H1 (cell line): ENCODE measurements around the gene NXPH2. TPM values are rescaled to one million over a fixed set of nuclear protein-coding genes. Genes with fewer than 3 reads are reported as not detected.

Source experiments
- CTCF ChIA-PET: fragments of 300-600 bp; sonication (Branson Sonifier 250); formaldehyde crosslinking; loops from one replicate; lab custom pipeline; 2021; ENCODE audit not compliant: partially characterized antibody; lab: Charles Lee
- POLR2A ChIA-PET: fragments of 300-600 bp; sonication (Branson Sonifier 250); formaldehyde crosslinking; loops from one replicate; lab custom pipeline; 2021; ENCODE audit warnings: inconsistent platforms; ENCODE audit not compliant: partially characterized antibody; lab: Charles Lee
- DNase-seq, 2 experiments: peaks; one replicate each; pipeline versions ENCODE4 v3.0.0 to v3.0.0-alpha.2; 2010 to 2022; ENCODE audit warnings: low spot score in 2 of 2, low read depth in 1 of 2, mixed read lengths in 1 of 2
- FAIRE-seq: peaks from 2 replicates; lab custom pipeline; 2011; peaks lifted over from hg19 to GRCh38; lab: Jason Lieb, UNC
- H2AFZ ChIP-seq: 2 replicates; pipeline ENCODE4 v1.8.1; 2012; ENCODE audit warnings: low read length, inconsistent platforms
- H2AK5ac ChIP-seq: 2 replicates; pipeline ENCODE4 v1.6.1; 2013; ENCODE audit warnings: low read depth, low read length
- H2BK120ac ChIP-seq: replicated peaks from 2 replicates; pipeline ENCODE3; 2013; ENCODE audit warnings: low read depth, low read length, inconsistent platforms
- H2BK12ac ChIP-seq: 2 replicates; pipeline ENCODE4 v1.6.1; 2013; ENCODE audit warnings: low read depth, low read length
- H2BK15ac ChIP-seq: 2 replicates; pipeline ENCODE4 v1.6.1; 2013; ENCODE audit warnings: low read length
- H2BK20ac ChIP-seq: 2 replicates; pipeline ENCODE4 v1.6.1; 2013; ENCODE audit warnings: low read length
- H2BK5ac ChIP-seq: 2 replicates; pipeline ENCODE4 v1.6.1; 2013; ENCODE audit warnings: low read depth, low read length
- H3K14ac ChIP-seq: 2 replicates; pipeline ENCODE4 v1.6.1; 2013; ENCODE audit warnings: inconsistent platforms; ENCODE audit not compliant: insufficient read length
- H3K18ac ChIP-seq: 2 replicates; pipeline ENCODE4 v1.6.1; 2013; ENCODE audit warnings: low read length; ENCODE audit errors: extremely low read depth
- H3K23ac ChIP-seq: 2 replicates; pipeline ENCODE4 v1.6.1; 2013; ENCODE audit warnings: inconsistent platforms; ENCODE audit not compliant: insufficient read length
- H3K23me2 ChIP-seq: 2 replicates; pipeline ENCODE4 v1.6.1; 2013; ENCODE audit warnings: low read depth, low read length
- H3K27ac ChIP-seq: 2 replicates; pipeline ENCODE4 v1.6.1; 2011; ENCODE audit warnings: low read depth, low read length, inconsistent platforms
- H3K27me3 ChIP-seq, 4 experiments: replicated peaks in 1 of 4; 1 replicate in 1 of 4; 2 replicates in 3 of 4; pipeline versions ENCODE4 v1.6.1 to v1.8.1; 2011 to 2013; ENCODE audit warnings: low read length in 3 of 4, mild to moderate bottlenecking in 3 of 4, inconsistent platforms in 2 of 4, mixed read lengths in 2 of 4, moderate library complexity in 1 of 4; ENCODE audit not compliant: control insufficient read depth in 3 of 4, insufficient read depth in 3 of 4; ENCODE audit errors: extremely low read depth in 1 of 4
- H3K36me3 ChIP-seq, 4 experiments: 2 replicates each; pipeline versions ENCODE4 v1.6.1 to v1.8.1; 2011 to 2013; ENCODE audit warnings: mild to moderate bottlenecking in 4 of 4, low read length in 3 of 4, moderate library complexity in 2 of 4, control low read depth in 1 of 4, inconsistent platforms in 1 of 4; ENCODE audit not compliant: insufficient read depth in 4 of 4, control insufficient read depth in 2 of 4
- H3K4ac ChIP-seq: replicated peaks from 2 replicates; pipeline ENCODE3; 2013; ENCODE audit warnings: low read length, low read depth, mixed read lengths, inconsistent platforms; ENCODE audit not compliant: insufficient read length
- H3K4me1 ChIP-seq, 4 experiments: replicated peaks in 1 of 4; 1 replicate in 1 of 4; 2 replicates in 3 of 4; pipeline versions ENCODE4 v1.6.1 to v1.8.1; 2011 to 2013; ENCODE audit warnings: low read length in 3 of 4, inconsistent platforms in 2 of 4, mixed read lengths in 1 of 4; ENCODE audit not compliant: insufficient read depth in 4 of 4, control insufficient read depth in 3 of 4
- H3K4me2 ChIP-seq, 2 experiments: 2 replicates each; pipeline versions ENCODE4 v1.6.1 to v1.8.1; 2011 to 2013; ENCODE audit warnings: low read depth in 2 of 2, low read length in 2 of 2, control low read depth in 1 of 2, inconsistent platforms in 1 of 2, mild to moderate bottlenecking in 1 of 2; ENCODE audit not compliant: insufficient read depth in 1 of 2
- H3K4me3 ChIP-seq, 4 experiments: fragments of 200-600, 300-600 bp in 1 of 4; sonication (generic), shearing (Covaris generic), sonication (Bioruptor Twin) in 1 of 4; 2 replicates each; pipeline versions ENCODE4 v1.5.1 to v1.8.1; 2011 to 2016; ENCODE audit warnings: low read length in 4 of 4, low read depth in 3 of 4, control low read depth in 2 of 4, inconsistent platforms in 2 of 4, mild to moderate bottlenecking in 2 of 4, mixed read lengths in 1 of 4, moderate library complexity in 1 of 4; ENCODE audit not compliant: insufficient read depth in 2 of 4; ENCODE audit errors: extremely low read depth in 1 of 4
- H3K56ac ChIP-seq: replicated peaks from 2 replicates; pipeline ENCODE3; 2013; ENCODE audit warnings: low read depth, mild to moderate bottlenecking, mixed read lengths, low read length, inconsistent platforms; ENCODE audit not compliant: insufficient read length
- H3K79me1 ChIP-seq: 2 replicates; pipeline ENCODE4 v1.6.1; 2013; ENCODE audit warnings: low read depth, low read length, control low read depth
- H3K79me2 ChIP-seq, 2 experiments: 2 replicates each; pipeline versions ENCODE4 v1.6.1 to v1.8.1; 2012 to 2013; ENCODE audit warnings: low read length in 2 of 2, mild to moderate bottlenecking in 2 of 2, inconsistent platforms in 1 of 2; ENCODE audit not compliant: insufficient read depth in 2 of 2, control insufficient read depth in 1 of 2
- H3K9ac ChIP-seq, 4 experiments: replicated peaks in 1 of 4; 1 replicate in 1 of 4; 2 replicates in 3 of 4; pipeline versions ENCODE4 v1.6.1 to v1.8.1; 2011 to 2013; ENCODE audit warnings: low read depth in 3 of 4, low read length in 3 of 4, control low read depth in 2 of 4, mild to moderate bottlenecking in 2 of 4, moderate library complexity in 2 of 4, inconsistent platforms in 1 of 4; ENCODE audit errors: extremely low read depth in 1 of 4
- H3K9me3 ChIP-seq, 2 experiments: 2 replicates each; pipeline versions ENCODE4 v1.6.1 to v1.8.1; 2012 to 2013; ENCODE audit warnings: mild to moderate bottlenecking in 2 of 2, moderate library complexity in 2 of 2, control low read depth in 1 of 2, inconsistent platforms in 1 of 2, low read depth in 1 of 2, low read length in 1 of 2, mixed read lengths in 1 of 2; ENCODE audit not compliant: insufficient read depth in 2 of 2
- H4K20me1 ChIP-seq, 2 experiments: replicated peaks in 1 of 2; 2 replicates each; pipeline versions ENCODE3 to v1.8.1; 2011 to 2013; ENCODE audit warnings: inconsistent platforms in 2 of 2, low read length in 2 of 2, mild to moderate bottlenecking in 1 of 2; ENCODE audit not compliant: insufficient read depth in 2 of 2, control insufficient read depth in 1 of 2
- H4K5ac ChIP-seq: 2 replicates; pipeline ENCODE4 v1.6.1; 2013; ENCODE audit warnings: low read length, low read depth, mixed read lengths, inconsistent platforms; ENCODE audit not compliant: insufficient read length
- H4K8ac ChIP-seq: 2 replicates; pipeline ENCODE4 v1.8.0; 2013; ENCODE audit warnings: mild to moderate bottlenecking, moderate library complexity, low read length, inconsistent platforms; ENCODE audit not compliant: insufficient read depth; ENCODE audit errors: extremely low read depth
- H4K91ac ChIP-seq: replicated peaks from 2 replicates; pipeline ENCODE3; 2013; ENCODE audit warnings: low read length, mixed read lengths, inconsistent platforms; ENCODE audit not compliant: insufficient read length
- KDM1A ChIP-seq: fragments of 200-600, 300-600 bp; sonication (generic); IDR thresholded peaks from 2 replicates; pipeline ENCODE4 v1.7.1; 2016; ENCODE audit warnings: mild to moderate bottlenecking, low read length, borderline replicate concordance
- POLR2A ChIP-seq, 2 experiments: IDR thresholded peaks; 1 replicate in 1 of 2; 2 replicates in 1 of 2; pipeline ENCODE4 v1.6.1; 2011; ENCODE audit warnings: low read depth in 2 of 2, low read length in 2 of 2, mild to moderate bottlenecking in 2 of 2; ENCODE audit errors: control extremely low read depth in 1 of 2
- SIX5 ChIP-seq: IDR thresholded peaks from 2 replicates; pipeline ENCODE4 v1.6.1; 2011; ENCODE audit warnings: mild to moderate bottlenecking, low read depth, low read length
- WGBS, 2 experiments: shearing (Covaris generic) in 1 of 2; methylation state at CpG; one replicate each; pipeline versions ENCODE4 v1.1.6 to v1.1.7; 2013 to 2015; ENCODE audit warnings: low lambda C conversion rate in 2 of 2, mixed read lengths in 2 of 2, inconsistent platforms in 1 of 2, low coverage in 1 of 2, missing lambda C conversion rate in 1 of 2; ENCODE audit not compliant: insufficient replicate concordance in 2 of 2, insufficient coverage in 1 of 2, insufficient read length in 1 of 2; ENCODE audit errors: extremely low coverage in 1 of 2, missing lambda C conversion rate in 1 of 2; 5-methylcytosine and 5-hydroxymethylcytosine counted together
- polyA plus RNA-seq, 7 experiments: library from polyadenylated mRNA; depleted of rRNA in 3 of 7; stranded (reverse) in 5 of 7; unstranded in 2 of 7; fragments of >200 nt in 5 of 7; fragments of 200-250 nt in 2 of 7; gene quantifications; 1 replicate in 5 of 7; 2 replicates in 1 of 7; 4 replicates in 1 of 7; pipeline versions ENCODE4 v1.2.1 to v1.2.3, GENCODE V29; 2011 to 2013; ENCODE audit warnings: missing spikeins in 2 of 7, mixed read lengths in 2 of 7
- total RNA-seq: library from RNA; stranded (reverse); fragmentation: NEBNext Ultra II Directional; extraction: Animal tissue kit (Norgen Biotek cat#: 25700); gene quantifications from 2 replicates; pipeline ENCODE4 v1.2.1, GENCODE V29; 2021

The NXPH2 gene
- total and polyA plus RNA-seq, 2 of the 8 experiments (the other 6 are each of a cell fraction or from before 2014, with no cell fraction given) = 1.9 to 6.9 TPM

DNA sequence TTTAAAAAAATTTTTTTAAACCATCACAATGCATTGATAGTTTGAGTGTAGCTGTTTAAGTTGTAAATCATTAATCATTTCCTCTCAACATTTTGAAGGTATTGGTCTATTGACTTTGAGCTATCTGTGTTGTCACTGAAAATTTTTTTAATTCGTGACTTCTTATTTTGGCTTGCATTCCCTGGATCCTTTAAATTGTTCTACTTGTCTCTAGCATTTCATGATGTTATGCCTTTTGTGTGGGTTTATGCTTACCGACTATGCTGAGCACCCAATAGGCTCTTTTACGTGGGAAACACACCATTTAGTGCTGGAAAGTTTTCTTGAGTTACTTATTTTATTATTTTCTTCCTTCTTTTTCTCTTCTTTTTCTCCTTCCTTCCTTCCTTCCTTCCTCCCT is 31.2 kb upstream of the NXPH2 start:
- Histone ChIP-seq H4K8ac (no peak overlapping the region), H4K5ac (no peak overlapping the region), H3K4me1 (no peaks in the 10 kb centered on the region), H4K91ac (no peak overlapping the region), H3K9ac (no peak overlapping the region), H3K27ac (no peak overlapping the region), H3K14ac (no peak overlapping the region), H2BK20ac (no peak overlapping the region), H3K79me1 (no peaks in the 10 kb centered on the region), H2BK5ac (no peak overlapping the region), H3K9me3 (no peaks in the 10 kb centered on the region), H2AK5ac (no peak overlapping the region), H2BK12ac (no peak overlapping the region), H3K23ac (no peak overlapping the region), H3K18ac (no peak overlapping the region), H3K4ac (no peak overlapping the region), H3K23me2 (no peaks in the 10 kb centered on the region), H3K27me3 (no peaks in the 10 kb centered on the region), H3K36me3 (no peaks in the 10 kb centered on the region), H3K79me2 (no peaks in the 10 kb centered on the region), H2AFZ (no peak overlapping the region), H2BK15ac (no peak overlapping the region), H3K56ac (no peak overlapping the region), H4K20me1 (no peaks in the 10 kb centered on the region), H3K4me3 (no peak overlapping the region), H3K4me2 (no peak overlapping the region), H2BK120ac (no peak overlapping the region)
- DNase-seq = no peak
- ChIA-PET POLR2A (no interaction called here), CTCF (interaction anchor here (0.7 to 2.0 kb wide), 2 partner anchors 15 to 654 kb away, joined by 3 to 16 read pairs; no protein-coding TSS in a partner anchor)
- 88% methylated on average over 3 of the region's 3 CpGs; no CpG with 5 or more reads in 1 of the 2 experiments for WGBS, 2 experiments
- no peak for FAIRE-seq
- TF ChIP-seq POLR2A (IDR thresholded peaks at IDR 0.05; ENCODE audit: control extremely low read depth in 1 of 2, low read depth in 2 of 2, low read length in 2 of 2) (no peak), KDM1A (no peak), SIX5 (no peak)
